Measurements from ENCODE around the gene HMGB2.

The HMGB2 gene

DNA sequence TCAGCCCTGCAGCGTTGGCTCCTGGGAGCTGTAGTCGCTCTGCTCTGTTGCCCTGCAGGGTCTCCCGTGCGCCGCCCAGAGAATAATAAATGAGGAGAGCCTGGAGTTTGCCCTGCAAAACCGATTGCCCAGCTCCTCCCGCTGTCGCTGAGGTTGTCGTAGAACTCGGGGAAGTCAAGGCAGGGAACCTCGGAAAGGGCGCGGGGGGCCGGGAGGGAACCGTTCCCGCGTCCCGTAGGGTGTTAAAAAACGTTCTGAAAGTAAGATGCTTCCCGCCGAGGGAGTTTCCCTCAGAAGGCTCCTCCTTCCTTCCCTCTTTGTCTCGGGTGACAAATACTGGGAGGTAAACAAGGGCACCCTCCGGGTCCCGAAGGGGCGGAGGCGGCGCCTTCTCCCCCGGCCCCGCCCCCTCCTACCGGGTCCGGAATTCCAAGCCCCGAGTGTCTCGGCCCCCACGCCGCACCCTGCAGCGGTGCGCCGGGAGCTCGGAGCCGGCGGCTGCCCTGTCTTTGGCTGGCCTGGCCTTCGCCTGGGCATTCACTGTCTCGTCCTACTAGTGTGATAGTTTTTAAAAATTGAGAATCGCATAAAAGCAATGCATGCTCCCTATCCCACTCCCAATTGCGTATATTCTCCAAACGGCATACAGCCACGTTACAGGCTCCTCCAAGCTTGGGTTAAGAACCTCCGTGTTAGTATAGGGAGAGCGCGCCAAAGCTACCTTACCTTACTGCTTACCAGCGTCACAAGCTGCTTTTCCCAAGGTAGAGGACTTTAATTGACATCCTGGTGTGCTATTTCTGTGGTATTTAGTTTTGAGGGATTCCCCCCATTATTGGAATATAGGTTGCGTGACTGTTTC is 964 bp upstream of the HMGB2 start:
- no peak for DNase-seq (ENCODE audit: low read depth)

DNA sequence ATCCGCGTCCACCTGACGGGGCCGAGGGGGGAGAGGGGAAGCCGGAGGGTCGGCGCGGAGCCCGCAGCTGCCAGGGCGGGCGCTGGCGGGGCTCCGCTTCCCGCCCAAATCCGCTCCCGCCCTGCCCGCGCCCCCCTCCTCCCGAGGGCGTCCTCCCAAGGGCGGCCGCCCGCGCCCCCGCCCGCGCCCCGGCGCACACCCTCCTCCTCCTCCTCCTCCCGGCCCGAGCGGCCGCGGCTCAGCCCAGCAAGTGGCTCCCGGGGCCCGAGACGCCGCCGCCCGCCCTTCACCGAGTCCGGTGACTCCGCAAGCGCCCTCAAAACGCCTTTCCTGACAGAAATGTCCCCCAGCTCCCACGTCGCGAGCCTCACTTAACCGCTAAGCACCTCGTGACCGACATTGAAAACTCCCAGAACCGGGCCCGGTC is 487 bp downstream of the HMGB2 start:
- DNase-seq (ENCODE audit: low read depth) = peak; percentile 20

DNA sequence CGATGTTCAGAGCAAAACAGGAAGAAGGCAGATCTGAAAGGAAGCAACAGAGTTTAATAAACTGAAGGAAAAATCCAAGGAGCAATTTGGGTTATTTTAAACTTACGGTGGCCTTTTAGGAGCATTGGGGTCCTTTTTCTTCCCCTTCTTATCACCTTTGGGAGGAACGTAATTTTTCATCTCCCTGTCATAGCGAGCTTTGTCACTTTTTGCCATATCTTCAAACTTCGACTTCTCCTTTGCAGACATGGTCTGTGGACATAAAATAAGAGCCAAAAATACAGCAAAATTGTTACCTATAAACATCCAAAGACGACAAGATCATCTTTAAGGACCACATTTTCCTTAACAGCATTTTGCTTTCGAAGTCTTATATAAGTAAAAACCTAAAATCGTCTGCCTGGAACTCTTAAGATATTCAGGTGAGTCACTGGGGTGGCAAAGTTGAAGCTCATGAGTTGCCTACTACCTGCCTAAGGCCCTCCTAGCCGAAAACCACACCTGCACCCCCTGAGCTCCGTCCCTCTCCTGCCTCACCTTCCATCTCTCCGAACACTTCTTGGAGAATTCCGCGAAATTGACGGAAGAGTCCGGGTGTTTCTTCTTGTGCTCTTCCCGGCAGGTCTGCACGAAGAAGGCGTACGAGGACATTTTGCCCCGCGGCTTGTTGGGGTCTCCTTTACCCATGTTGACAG is 1.0 kb downstream of the HMGB2 start:
- DNase-seq (ENCODE audit: low read depth) = no peak

- no peak for DNase-seq (ENCODE audit: low read depth)
Observed at GRCh38 chr4:173332021-173332487, 2.1 kb downstream of the HMGB2 start.

- DNase-seq (ENCODE audit: low read depth) = no peak
Observed at GRCh38 chr4:173330590-173330989, 3.6 kb downstream of the HMGB2 start.

GRCh38 chr4:173328236-173328901 is 5.8 kb downstream of the HMGB2 start:
- DNase-seq (ENCODE audit: low read depth) = no peak

GRCh38 chr4:173325007-173325736 is 9.0 kb downstream of the HMGB2 start:
- DNase-seq (ENCODE audit: low read depth) = no peak

DNA sequence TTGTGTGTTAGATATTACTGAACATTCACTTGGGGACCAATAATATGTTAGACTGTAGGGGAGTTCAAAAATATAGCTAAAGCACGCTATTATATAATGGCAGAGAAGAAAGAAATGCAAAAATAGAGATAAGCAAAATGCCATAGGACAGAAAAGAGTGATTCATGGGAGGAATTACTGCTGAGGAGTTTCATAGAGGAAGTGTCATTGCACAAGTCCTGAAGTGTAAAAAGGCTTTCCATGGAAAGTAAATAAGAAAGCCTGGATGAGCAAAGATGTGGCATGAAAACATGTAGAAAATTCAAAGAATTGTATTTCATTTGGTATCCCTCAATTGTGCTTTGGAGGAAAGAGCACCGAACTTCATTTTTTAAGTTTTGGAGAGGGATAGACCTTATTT is 14.5 kb downstream of the HMGB2 start:
- no peak for DNase-seq (ENCODE audit: low read depth)

GRCh38 chr4:173318648-173319211 is 15.4 kb downstream of the HMGB2 start:
- DNase-seq (ENCODE audit: low read depth) = no peak

DNA sequence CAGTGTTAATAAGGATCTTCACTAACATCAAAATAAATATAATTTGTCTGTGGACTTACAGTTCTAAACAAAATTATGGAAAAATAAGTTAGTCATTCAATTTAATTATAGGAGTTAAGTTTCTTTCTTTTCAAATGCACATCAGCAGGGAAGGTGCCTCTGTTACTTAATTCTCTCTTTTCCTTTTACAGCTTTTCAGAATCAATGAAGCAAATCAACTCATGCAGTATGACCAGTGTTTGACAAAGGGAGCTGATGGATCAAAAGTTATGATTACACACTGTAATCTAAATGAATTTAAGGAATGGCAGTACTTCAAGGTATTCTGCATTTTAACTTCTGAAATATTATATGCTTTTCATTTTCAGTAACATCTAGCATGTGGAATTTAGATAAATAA is 15.9 kb downstream of the HMGB2 start:
- DNase-seq (ENCODE audit: low read depth) = no peak

DNA sequence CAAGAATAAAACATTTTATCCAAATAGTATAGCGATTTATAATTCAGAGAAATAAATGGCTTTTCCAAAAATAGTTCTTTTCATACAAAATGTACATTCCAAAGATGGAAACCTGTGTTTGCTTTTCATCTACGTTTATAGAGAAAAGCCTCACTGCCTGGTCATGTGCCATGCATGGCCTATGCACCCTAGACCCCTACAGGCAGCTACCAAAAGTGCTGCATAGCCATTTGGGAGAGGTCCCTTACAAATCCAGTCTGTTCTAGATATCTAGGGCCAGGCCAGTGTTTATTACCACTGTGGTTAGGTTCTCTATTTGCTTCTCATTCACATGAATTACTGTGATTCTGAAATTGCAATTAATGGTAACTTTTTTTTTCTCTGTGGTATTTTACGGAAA is 17.2 kb downstream of the HMGB2 start:
- no peak for DNase-seq (ENCODE audit: low read depth)

- no peak for DNase-seq (ENCODE audit: low read depth)
Observed at GRCh38 chr4:173316060-173316459, 18.1 kb downstream of the HMGB2 start.

GRCh38 chr4:173314715-173315114 is 19.4 kb downstream of the HMGB2 start:
- no peak for DNase-seq (ENCODE audit: low read depth)

DNA sequence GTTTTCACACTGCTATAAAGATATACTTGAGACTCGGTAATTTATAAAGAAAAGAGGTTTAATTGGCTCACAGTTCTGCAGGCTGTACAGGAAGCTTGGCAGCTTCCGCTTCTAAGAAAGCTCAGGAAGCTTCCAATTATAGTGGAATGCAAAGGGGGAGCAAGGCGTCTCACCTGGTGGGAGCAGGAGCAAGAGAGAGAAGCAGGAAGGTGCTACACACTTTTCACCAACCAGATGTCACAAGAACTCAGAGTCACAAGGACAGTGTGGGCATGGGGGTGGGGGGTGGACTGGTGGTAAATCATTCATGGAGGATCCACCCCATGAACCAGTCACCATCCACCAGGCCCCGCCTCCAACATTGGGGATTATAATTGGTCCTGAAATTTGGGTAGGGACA is 22.8 kb downstream of the HMGB2 start:
- no peak for DNase-seq (ENCODE audit: low read depth)

DNA sequence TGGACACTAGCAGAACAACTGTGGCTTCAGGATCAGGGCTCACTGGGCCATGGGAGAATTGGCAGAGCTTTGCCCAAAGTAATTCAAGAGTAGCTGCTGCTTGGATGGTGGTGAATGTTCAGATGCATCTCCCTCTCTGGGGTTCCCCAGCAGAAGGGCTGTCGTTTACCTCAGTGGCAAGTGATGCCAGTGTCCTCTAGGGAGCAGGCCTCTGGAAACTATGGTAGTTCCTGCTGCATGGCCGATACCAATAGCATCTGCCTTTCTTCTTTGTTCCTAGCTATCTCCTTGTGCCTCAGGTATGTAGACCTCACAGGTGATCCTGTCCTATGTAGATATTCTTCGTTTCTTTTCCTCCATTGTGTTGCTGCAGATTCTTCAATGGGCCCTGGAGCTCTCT is 26.4 kb downstream of the HMGB2 start:
- no peak for DNase-seq (ENCODE audit: low read depth)

- DNase-seq (ENCODE audit: low read depth) = no peak
Observed at GRCh38 chr4:173301518-173302201, 32.5 kb downstream of the HMGB2 start.

GRCh38 chr4:173294444-173294843 is 39.7 kb downstream of the HMGB2 start:
- no peak for DNase-seq (ENCODE audit: low read depth)

- no peak for DNase-seq (ENCODE audit: low read depth)
Observed at GRCh38 chr4:173293663-173294062, 40.5 kb downstream of the HMGB2 start.

DNA sequence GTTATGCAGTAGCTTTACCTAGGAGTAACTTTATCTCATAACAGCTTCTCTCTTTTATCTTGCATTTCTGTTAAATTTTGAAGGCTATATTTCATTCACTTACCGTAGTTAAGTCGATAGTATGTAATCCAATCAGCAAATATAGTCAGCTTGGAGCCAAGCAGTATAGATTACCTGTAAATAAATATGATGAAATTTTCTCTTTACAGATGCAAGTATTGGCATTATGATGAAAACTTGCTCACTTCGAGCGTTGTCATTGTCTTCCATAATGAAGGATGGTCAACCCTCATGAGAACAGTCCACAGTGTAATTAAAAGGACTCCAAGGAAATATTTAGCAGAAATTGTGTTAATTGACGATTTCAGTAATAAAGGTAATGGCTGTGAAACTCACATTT is 42.3 kb downstream of the HMGB2 start:
- no peak for DNase-seq (ENCODE audit: low read depth)

DNA sequence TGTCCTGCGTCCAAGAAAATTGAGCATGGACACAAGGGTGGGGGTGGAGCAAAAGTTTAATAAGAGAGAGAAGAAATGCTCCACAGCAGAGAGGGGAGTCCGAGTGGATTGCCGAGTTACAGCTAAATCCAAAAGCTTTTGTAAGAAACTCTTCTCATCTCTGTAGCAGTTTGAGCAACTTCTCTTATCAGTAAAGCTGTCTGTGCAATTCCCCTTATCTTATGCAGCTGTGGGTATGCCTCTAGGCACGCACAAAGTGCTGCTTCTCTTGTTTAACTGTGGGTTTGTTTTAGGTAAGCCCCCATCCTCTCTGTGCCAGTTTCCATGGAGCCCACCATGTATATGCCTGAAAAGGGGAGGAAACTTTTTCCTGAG is 44.8 kb downstream of the HMGB2 start:
- no peak for DNase-seq (ENCODE audit: low read depth)

- no peak for DNase-seq (ENCODE audit: low read depth)
Observed at GRCh38 chr4:173288698-173289352, 45.3 kb downstream of the HMGB2 start.

Data from stimulated activated CD8-positive, alpha-beta memory T cell treated with anti-CD3 and anti-CD28 coated beads, Interleukin-12 subunit alpha, Interleukin-12 subunit beta, amount 100 ng/mL, for 1 hour (primary cell).